Breast epithelium (tissue), 3 donors: Measurements from ENCODE around the gene HOXB5.

ENCODE experiments used
- POLR2AphosphoS5 ChIP-seq, 3 donors: sonication (generic); formaldehyde crosslinking; IDR thresholded peaks; one replicate each; pipeline ENCODE4 v1.6.1; 2017; ENCODE audit warnings: antibody characterized with exemption in 3 of 3
- TF ChIP-seq, protein P1 (sequence below), 3 donors: fragments of 450-650 bp; IDR thresholded peaks; one replicate each; pipeline ENCODE4 v1.5.1; 2016 to 2017; ENCODE audit warnings: antibody characterized with exemption in 3 of 3, mild to moderate bottlenecking in 3 of 3, moderate library complexity in 3 of 3

DNA sequence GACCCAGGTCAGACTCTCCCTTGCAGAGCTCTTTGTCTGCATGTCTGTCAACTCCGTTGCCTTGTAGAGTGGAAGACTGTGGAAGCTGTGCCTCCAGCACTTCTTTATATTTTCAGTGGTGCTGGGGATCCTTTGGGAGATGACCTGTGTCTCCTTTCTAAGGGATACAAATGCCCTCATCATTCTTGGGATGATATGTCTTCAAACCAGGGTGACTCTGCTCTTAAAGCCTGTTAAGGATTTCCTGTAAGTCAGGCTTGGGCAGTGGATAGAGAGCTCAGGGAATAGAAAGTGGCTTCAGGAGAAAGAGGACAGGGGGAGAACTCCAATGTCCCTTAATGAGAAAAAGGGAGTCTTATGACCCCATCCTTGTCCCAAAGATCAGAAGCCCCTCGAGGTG is 5.1 kb downstream of the HOXB5 start:
- TF ChIP-seq, protein P1, sequence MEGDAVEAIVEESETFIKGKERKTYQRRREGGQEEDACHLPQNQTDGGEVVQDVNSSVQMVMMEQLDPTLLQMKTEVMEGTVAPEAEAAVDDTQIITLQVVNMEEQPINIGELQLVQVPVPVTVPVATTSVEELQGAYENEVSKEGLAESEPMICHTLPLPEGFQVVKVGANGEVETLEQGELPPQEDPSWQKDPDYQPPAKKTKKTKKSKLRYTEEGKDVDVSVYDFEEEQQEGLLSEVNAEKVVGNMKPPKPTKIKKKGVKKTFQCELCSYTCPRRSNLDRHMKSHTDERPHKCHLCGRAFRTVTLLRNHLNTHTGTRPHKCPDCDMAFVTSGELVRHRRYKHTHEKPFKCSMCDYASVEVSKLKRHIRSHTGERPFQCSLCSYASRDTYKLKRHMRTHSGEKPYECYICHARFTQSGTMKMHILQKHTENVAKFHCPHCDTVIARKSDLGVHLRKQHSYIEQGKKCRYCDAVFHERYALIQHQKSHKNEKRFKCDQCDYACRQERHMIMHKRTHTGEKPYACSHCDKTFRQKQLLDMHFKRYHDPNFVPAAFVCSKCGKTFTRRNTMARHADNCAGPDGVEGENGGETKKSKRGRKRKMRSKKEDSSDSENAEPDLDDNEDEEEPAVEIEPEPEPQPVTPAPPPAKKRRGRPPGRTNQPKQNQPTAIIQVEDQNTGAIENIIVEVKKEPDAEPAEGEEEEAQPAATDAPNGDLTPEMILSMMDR (IDR thresholded peaks at IDR 0.05): no peak
- TF ChIP-seq POLR2AphosphoS5 (IDR thresholded peaks at IDR 0.05): no peak
